B cell (primary cell): ENCODE measurements around the gene FLYWCH2. TPM values are rescaled to one million over a fixed set of nuclear protein-coding genes. Genes with fewer than 3 reads are reported as not detected.

Source experiments
- ATAC-seq: fragments of 200-7000 bp; cut with Tn5 transposase; one replicate; pipeline ENCODE4 v1.10.0; 2021; ENCODE audit warnings: low read depth, mild to moderate bottlenecking, moderate number of reproducible peaks, moderate library complexity
- CTCF ChIA-PET: fragments of 350-600 bp; sonication (Branson Sonifier 250); formaldehyde crosslinking; loops from one replicate; lab custom pipeline; 2021; ENCODE audit warnings: antibody characterized with exemption, inconsistent platforms; lab: Charles Lee
- POLR2A ChIA-PET: fragments of 350-600 bp; sonication (Branson Sonifier 250); formaldehyde crosslinking; loops from one replicate; lab custom pipeline; 2021; ENCODE audit warnings: antibody characterized with exemption; lab: Charles Lee
- DNase-seq: peaks from one replicate; pipeline ENCODE4 v3.0.0; 2013
- H2AFZ ChIP-seq: 2 replicates; pipeline ENCODE4 v1.6.1; 2012; ENCODE audit warnings: mild to moderate bottlenecking, low read depth, low read length; ENCODE audit not compliant: insufficient read depth, poor library complexity, severe bottlenecking
- H3K27ac ChIP-seq, 2 donors: 1 replicate in 1 of 2; 2 replicates in 1 of 2; pipeline ENCODE4 v1.5.1; 2012 to 2013; ENCODE audit warnings: low read length in 2 of 2, mild to moderate bottlenecking in 2 of 2, moderate library complexity in 1 of 2
- H3K27me3 ChIP-seq, 4 experiments: fragments of 200-600 bp in 1 of 4; sonication (generic) in 1 of 4; replicated peaks in 1 of 4; 1 replicate in 2 of 4; 2 replicates in 2 of 4; pipeline versions ENCODE4 v1.6.1 to v1.7.0; 2013 to 2016; ENCODE audit warnings: low read length in 3 of 4, mild to moderate bottlenecking in 2 of 4, mixed read lengths in 1 of 4, moderate library complexity in 1 of 4; ENCODE audit not compliant: insufficient read depth in 4 of 4, control insufficient read depth in 3 of 4; ENCODE audit errors: control extremely low read depth in 1 of 4
- H3K36me3 ChIP-seq, 2 experiments: replicated peaks in 1 of 2; 1 replicate in 1 of 2; 2 replicates in 1 of 2; pipeline versions ENCODE4 v1.6.1 to v1.7.1; 2013; ENCODE audit warnings: low read length in 1 of 2; ENCODE audit not compliant: insufficient read depth in 2 of 2, control insufficient read depth in 1 of 2; ENCODE audit errors: control extremely low read depth in 1 of 2, extremely low read depth in 1 of 2
- H3K4me1 ChIP-seq, 2 donors: fragments of 200-600 bp in 1 of 2; sonication (generic) in 1 of 2; 1 replicate in 1 of 2; 2 replicates in 1 of 2; pipeline versions ENCODE4 v1.5.1 to v1.6.1; 2013 to 2017; ENCODE audit warnings: low read length in 2 of 2; ENCODE audit not compliant: control insufficient read depth in 2 of 2, insufficient read depth in 2 of 2
- H3K4me2 ChIP-seq: replicated peaks from 2 replicates; pipeline ENCODE3; 2012; ENCODE audit warnings: mild to moderate bottlenecking, low read depth, low read length; ENCODE audit not compliant: poor library complexity, severe bottlenecking
- H3K4me3 ChIP-seq, 5 experiments: fragments of 200-600 bp in 1 of 5; sonication (generic) in 1 of 5; 1 replicate in 3 of 5; 2 replicates in 2 of 5; pipeline versions ENCODE4 v1.5.1 to v1.7.0; 2011 to 2016; ENCODE audit warnings: low read length in 4 of 5, mild to moderate bottlenecking in 4 of 5, low read depth in 2 of 5, control low read depth in 1 of 5, moderate library complexity in 1 of 5; ENCODE audit not compliant: insufficient read depth in 1 of 5; ENCODE audit errors: control extremely low read depth in 1 of 5, extremely low read depth in 1 of 5
- H3K79me2 ChIP-seq: fragments of 200-600 bp; sonication (generic); one replicate; pipeline ENCODE4 v1.6.0; 2016; ENCODE audit warnings: low read length; ENCODE audit not compliant: control insufficient read depth, insufficient read depth
- H3K9ac ChIP-seq: fragments of 200-600 bp; sonication (generic); 2 replicates; pipeline ENCODE4 v1.6.1; 2017; ENCODE audit warnings: mild to moderate bottlenecking, low read length, moderate library complexity
- H3K9me3 ChIP-seq, 3 donors: one replicate each; pipeline versions ENCODE4 v1.6.1 to v1.7.1; 2013; ENCODE audit warnings: low read length in 2 of 3; ENCODE audit not compliant: control insufficient read depth in 2 of 3, insufficient read depth in 1 of 3; ENCODE audit errors: control extremely low read depth in 1 of 3
- H4K20me1 ChIP-seq: 2 replicates; pipeline ENCODE4 v1.6.0; 2012; ENCODE audit warnings: mild to moderate bottlenecking, low read length; ENCODE audit not compliant: insufficient read depth, control insufficient read depth, poor library complexity, severe bottlenecking
- H3K27ac Mint-ChIP-seq: one replicate; pipeline ENCODE4 v1.8.0; 2021; ENCODE audit warnings: mixed read lengths
- H3K27me3 Mint-ChIP-seq: one replicate; pipeline ENCODE4 v1.8.0; 2021; ENCODE audit warnings: mixed read lengths
- H3K4me1 Mint-ChIP-seq: one replicate; pipeline ENCODE4 v1.8.0; 2021; ENCODE audit warnings: mixed read lengths
- H3K4me3 Mint-ChIP-seq: one replicate; pipeline ENCODE4 v1.8.0; 2021; ENCODE audit warnings: mixed read lengths
- H3K9me3 Mint-ChIP-seq: one replicate; pipeline ENCODE4 v1.8.0; 2022; ENCODE audit warnings: mixed read lengths; ENCODE audit not compliant: insufficient read depth
- CTCF ChIP-seq: fragments of 200-600 bp; IDR thresholded peaks from one replicate; pipeline ENCODE4 v1.8.0; 2022; ENCODE audit warnings: antibody characterized with exemption, mild to moderate bottlenecking
- EZH2 ChIP-seq: IDR thresholded peaks from 2 replicates; pipeline ENCODE4 v1.6.1; 2012; ENCODE audit warnings: borderline replicate concordance, low read depth, mild to moderate bottlenecking, moderate library complexity, low read length; ENCODE audit not compliant: insufficient read depth, poor library complexity, severe bottlenecking
- WGBS: methylation state at CpG from one replicate; pipeline ENCODE4 v1.1.5; 2013; ENCODE audit warnings: missing lambda C conversion rate; ENCODE audit not compliant: insufficient coverage; 5-methylcytosine and 5-hydroxymethylcytosine counted together
- intact Hi-C: fragments of 100-400 bp; cut with micrococcal nuclease; formaldehyde crosslinking; loops from one replicate; pipeline ENCODE4 v1.10.0; 2022
- polyA plus RNA-seq: library from polyadenylated mRNA; depleted of rRNA; stranded (reverse); fragments of >200 nt; gene quantifications from 2 replicates; pipeline ENCODE4 v1.2.3, GENCODE V29; 2012
- total RNA-seq, 2 donors: library from RNA; stranded (reverse); fragments of 120-200 nt in 1 of 2; gene quantifications; 1 replicate in 1 of 2; 2 replicates in 1 of 2; pipeline versions ENCODE4 v1.2.3 to v1.2.4, GENCODE V29; 2013 to 2022

FLYWCH2 gene
- total and polyA plus RNA-seq, 2 donors (not counting 1 experiment from before 2014, with no cell fraction given) = 22.3 to 24.1 TPM

GRCh38 chr16:2894231-2894630 lies 11.2 kb downstream of the FLYWCH2 start:
- intact Hi-C loops = no loop called here
- Mint-ChIP-seq H3K9me3 (no peaks in the 10 kb centered on the region), H3K27ac (no peak overlapping the region), H3K27me3 (no peaks in the 10 kb centered on the region), H3K4me3 (no peak overlapping the region), H3K4me1 (peaks cover 13% of the 10 kb centered on the region)
- H3K27me3 ChIP-seq = no peaks in the 10 kb centered on the region
- H3K27ac ChIP-seq = no peak overlapping the region
- no peak overlapping the region for H3K4me2 ChIP-seq
- TF ChIP-seq EZH2 = no peak
- no peak for TF ChIP-seq CTCF
- H3K36me3 ChIP-seq = no peaks in the 10 kb centered on the region
- CTCF ChIA-PET = interaction anchor here (1.3 kb wide), 1 partner anchor 25 kb away, joined by 6 read pairs; no protein-coding TSS in a partner anchor
- POLR2A ChIA-PET = no interaction called here
- H3K4me1 ChIP-seq = peaks cover 17 to 21% of the 10 kb centered on the region in 2 donors
- peaks cover 51% of the 10 kb centered on the region for H3K79me2 ChIP-seq
- ATAC-seq (no peak), DNase-seq (no peak)
- no peaks in the 10 kb centered on the region for H3K9me3 ChIP-seq
- peaks cover 19% of the 10 kb centered on the region for H4K20me1 ChIP-seq
- no peak overlapping the region for H3K9ac ChIP-seq
- 95% methylated on average over 31 of the region's 31 CpGs for WGBS
- no peak overlapping the region for H2AFZ ChIP-seq
- no peak overlapping the region for H3K4me3 ChIP-seq

- DNase-seq (no peak), ATAC-seq (no peak)
- Histone ChIP-seq H3K4me2 (no peak overlapping the region), H3K79me2 (peaks cover 42% of the 10 kb centered on the region), H4K20me1 (peaks cover 19% of the 10 kb centered on the region), H3K4me3 (no peak overlapping the region), H3K9me3 (no peaks in the 10 kb centered on the region), H2AFZ (no peak overlapping the region), H3K27me3 (no peaks in the 10 kb centered on the region), H3K36me3 (no peaks in the 10 kb centered on the region), H3K27ac (no peak overlapping the region), H3K4me1 (peaks cover 17 to 21% of the 10 kb centered on the region in 2 donors), H3K9ac (no peak overlapping the region)
- TF ChIP-seq EZH2 (no peak), CTCF (no peak)
- WGBS = 95% methylated on average over 4 of the region's 4 CpGs
- Mint-ChIP-seq H3K27me3 (no peaks in the 10 kb centered on the region), H3K27ac (no peak overlapping the region), H3K4me1 (peaks cover 13% of the 10 kb centered on the region), H3K9me3 (no peaks in the 10 kb centered on the region), H3K4me3 (no peak overlapping the region)
- ChIA-PET CTCF (no interaction called here), POLR2A (no interaction called here)
- intact Hi-C loops = loop anchor here (2.0 kb wide), 1 partner anchor 13 kb away; the partner anchor contains the start of gene FLYWCH2
Measured at GRCh38 chr16:2895813-2896212, 12.8 kb downstream of the FLYWCH2 start.
